Thyroid gland (tissue), 4 donors: ENCODE data around the gene SCCPDH. TPM values are rescaled to one million over a fixed set of nuclear protein-coding genes. Genes with fewer than 3 reads are reported as not detected.
"Not testable (repeated sequence)": the region's sequence is repeated elsewhere in the genome, so short reads cannot be mapped to it uniquely, and the experiment has no call there.

Experiments
- DNase-seq, 2 donors: peaks; one replicate each; pipeline ENCODE4 v3.0.0-alpha.2; 2019
- H3K27ac ChIP-seq, 3 donors: fragments of 200-600 bp; sonication (generic); 1 replicate in 2 of 3; 2 replicates in 1 of 3; pipeline ENCODE4 v1.5.1; 2016 to 2019; ENCODE audit warnings: mild to moderate bottlenecking in 1 of 3, moderate library complexity in 1 of 3
- H3K27me3 ChIP-seq: fragments of 200-600 bp; sonication (generic); one replicate; pipeline ENCODE4 v1.5.1; 2019
- H3K36me3 ChIP-seq, 2 donors: fragments of 200-600 bp; sonication (generic); one replicate each; pipeline ENCODE4 v1.5.1; 2016 to 2019
- H3K4me1 ChIP-seq, 2 donors: fragments of 200-600 bp; sonication (generic); one replicate each; pipeline ENCODE4 v1.5.1; 2017 to 2019
- H3K4me3 ChIP-seq, 3 donors: fragments of 200-600 bp; sonication (generic); replicated peaks in 1 of 3; 1 replicate in 2 of 3; 2 replicates in 1 of 3; pipeline ENCODE4 v1.5.1; 2016; ENCODE audit warnings: mild to moderate bottlenecking in 1 of 3
- H3K9me3 ChIP-seq: fragments of 200-600 bp; sonication (generic); one replicate; pipeline ENCODE4 v1.5.1; 2017
- CTCF ChIP-seq, 6 experiments: fragments of 200-600 bp in 3 of 6; fragments of 450-650 bp in 3 of 6; sonication (generic) in 3 of 6; IDR thresholded peaks; one replicate each; pipeline ENCODE4 v1.5.1; 2016 to 2019; ENCODE audit warnings: antibody characterized with exemption in 6 of 6, mild to moderate bottlenecking in 2 of 6, inconsistent platforms in 1 of 6, moderate library complexity in 1 of 6
- POLR2A ChIP-seq, 2 donors: fragments of 450-650 bp; IDR thresholded peaks; one replicate each; pipeline ENCODE4 v1.6.1; 2017; ENCODE audit warnings: antibody characterized with exemption in 2 of 2, mild to moderate bottlenecking in 2 of 2, moderate library complexity in 1 of 2
- WGBS, 2 donors: methylation state at CpG; one replicate each; pipeline ENCODE4 v1.1.5; 2017; 5-methylcytosine and 5-hydroxymethylcytosine counted together
- intact Hi-C: fragments of 100-400 bp; cut with DNase I; formaldehyde crosslinking; loops from one replicate; pipeline ENCODE4 v1.15.1; 2023
- total RNA-seq, 4 donors: library from RNA; depleted of rRNA; stranded (reverse); fragments of >200 nt; gene quantifications; one replicate each; pipeline ENCODE4 v1.2.3, GENCODE V29; 2016

Gene SCCPDH
- total RNA-seq, 4 donors from 2014 or later: 30.0 to 37.8 (median 32.9) TPM

GRCh38 chr1:246727594-246727993 lies 3.4 kb downstream of the SCCPDH start:
- peak; percentile 7 to 45 for DNase-seq
- intact Hi-C loops: no loop called here
- H3K27me3 ChIP-seq: no peaks in the 10 kb centered on the region
- TF ChIP-seq CTCF (IDR thresholded peaks at IDR 0.05): no peak
- TF ChIP-seq POLR2A (IDR thresholded peaks at IDR 0.05): no peak
- no peaks in the 10 kb centered on the region for H3K9me3 ChIP-seq
- peaks cover 5 to 9% of the 10 kb centered on the region in 2 donors for H3K36me3 ChIP-seq
- H3K4me1 ChIP-seq: peaks cover 0 to 8% of the 10 kb centered on the region in 2 donors
- 89 to 96% methylated on average over 3 of the region's 3 CpGs for WGBS, 2 donors
- H3K27ac ChIP-seq: peak overlapping the region; percentile 42 to 56 (median 54)
- no peak overlapping the region for H3K4me3 ChIP-seq

DNA sequence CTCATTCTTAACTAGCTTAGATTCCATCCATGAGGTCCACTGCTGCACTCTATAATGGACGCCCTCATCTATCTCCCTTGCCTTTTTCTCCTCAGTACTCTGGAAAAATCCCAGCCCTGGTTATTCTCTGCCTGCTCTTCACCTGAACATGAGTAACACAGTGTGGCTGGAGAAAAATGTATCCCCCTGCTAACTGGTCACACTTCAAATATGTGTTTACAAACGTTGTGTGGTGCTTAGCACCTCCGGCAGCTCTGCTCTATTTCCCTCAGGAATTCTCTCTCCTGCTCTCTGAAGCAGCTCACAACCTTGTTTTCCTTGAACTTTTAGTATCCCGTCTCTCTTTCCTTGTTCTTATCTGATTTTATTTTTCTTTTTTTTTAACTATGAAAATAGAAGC lies 4.1 kb downstream of the SCCPDH start:
- peaks cover 0 to 8% of the 10 kb centered on the region in 2 donors for H3K4me1 ChIP-seq
- H3K27ac ChIP-seq: peak overlapping the region; percentile 56 to 67 (median 63)
- DNase-seq: peak; percentile 22 to 57
- H3K27me3 ChIP-seq: no peaks in the 10 kb centered on the region
- no peak overlapping the region for H3K4me3 ChIP-seq
- TF ChIP-seq CTCF (IDR thresholded peaks at IDR 0.05): no peak
- peak in 1 of 2 donors; percentile 18 for TF ChIP-seq POLR2A (IDR thresholded peaks at IDR 0.05)
- H3K9me3 ChIP-seq: no peaks in the 10 kb centered on the region
- 67 to 76% methylated on average over 4 of the region's 4 CpGs for whole genome bisulfite sequencing, 2 donors
- peaks cover 5 to 9% of the 10 kb centered on the region in 2 donors for H3K36me3 ChIP-seq
- intact Hi-C loops: no loop called here

- DNase-seq, H3K4me1 ChIP-seq, intact Hi-C loops, H3K4me3 ChIP-seq, H3K9me3 ChIP-seq, H3K27me3 ChIP-seq, H3K36me3 ChIP-seq: not testable (repeated sequence)
- peak overlapping the region; percentile 56 to 67 (median 63) for H3K27ac ChIP-seq
- 84 to 93% methylated on average over 5 of the region's 5 CpGs for WGBS, 2 donors
Measured at GRCh38 chr1:246729040-246729439, 4.8 kb downstream of the SCCPDH start.

- H3K9me3 ChIP-seq: no peaks in the 10 kb centered on the region
- no peak for TF ChIP-seq CTCF (IDR thresholded peaks at IDR 0.05)
- TF ChIP-seq POLR2A (IDR thresholded peaks at IDR 0.05): no peak
- H3K27me3 ChIP-seq: no peaks in the 10 kb centered on the region
- peaks cover 0 to 3% of the 10 kb centered on the region in 2 donors for H3K4me1 ChIP-seq
- DNase-seq: no peak
- H3K27ac ChIP-seq: no peak overlapping the region
- WGBS, 2 donors: 97% methylated on average over 8 of the region's 8 CpGs
- intact Hi-C loops: no loop called here
- H3K4me3 ChIP-seq: no peak overlapping the region
- H3K36me3 ChIP-seq: peaks cover 11 to 12% of the 10 kb centered on the region in 2 donors
Measured at GRCh38 chr1:246730839-246731238, 6.6 kb downstream of the SCCPDH start.

GRCh38 chr1:246731873-246732272 lies 7.7 kb downstream of the SCCPDH start:
- intact Hi-C loops: not testable (repeated sequence)
- peaks cover 15 to 21% of the 10 kb centered on the region in 2 donors for H3K36me3 ChIP-seq

GRCh38 chr1:246733704-246734103 lies 9.5 kb downstream of the SCCPDH start:
- H3K36me3 ChIP-seq: peaks cover 16 to 23% of the 10 kb centered on the region in 2 donors
- no peak for DNase-seq
- no peak overlapping the region for H3K27ac ChIP-seq
- H3K4me3 ChIP-seq: no peak overlapping the region
- no peak for TF ChIP-seq POLR2A (IDR thresholded peaks at IDR 0.05)
- no peak for TF ChIP-seq CTCF (IDR thresholded peaks at IDR 0.05)
- intact Hi-C loops: no loop called here
- no peaks in the 10 kb centered on the region for H3K4me1 ChIP-seq
- no peaks in the 10 kb centered on the region for H3K9me3 ChIP-seq
- H3K27me3 ChIP-seq: no peaks in the 10 kb centered on the region

More at GRCh38 chr1:246731873-246732272, 7.7 kb downstream of the SCCPDH start:
- H3K27ac ChIP-seq, DNase-seq, H3K27me3 ChIP-seq, H3K4me3 ChIP-seq, H3K9me3 ChIP-seq, H3K4me1 ChIP-seq: not testable (repeated sequence)
- WGBS, 2 donors: 97 to 100% methylated on average over 3 of the region's 3 CpGs
